H1 (cell line): ENCODE data around the gene LIG4.

Experiments
- CHD2 ChIP-seq: IDR thresholded peaks from 2 replicates; pipeline ENCODE4 v1.6.1; 2012; ENCODE audit warnings: low read length, improper control_type of control experiment
- CTCF ChIP-seq, 3 experiments: IDR thresholded peaks; 1 replicate in 2 of 3; 2 replicates in 1 of 3; pipeline versions ENCODE4 v1.5.1 to v1.6.1; 2011; ENCODE audit warnings: low read length in 3 of 3, mild to moderate bottlenecking in 3 of 3, inconsistent platforms in 2 of 3, low read depth in 1 of 3, moderate library complexity in 1 of 3; ENCODE audit not compliant: insufficient read depth in 1 of 3; ENCODE audit errors: control extremely low read depth in 1 of 3
- EZH2 ChIP-seq: fragments of 200-600 bp; sonication (generic); IDR thresholded peaks from 2 replicates; pipeline ENCODE4 v1.7.1; 2012; ENCODE audit warnings: low read depth, mild to moderate bottlenecking, moderate library complexity, low read length, inconsistent platforms; ENCODE audit not compliant: severe bottlenecking
- JUND ChIP-seq: IDR thresholded peaks from 2 replicates; pipeline ENCODE4 v1.6.1; 2011; ENCODE audit warnings: mild to moderate bottlenecking, improper control_type of control experiment, low read length

- TF ChIP-seq CTCF (IDR thresholded peaks at IDR 0.05; ENCODE audit: control extremely low read depth in 1 of 3, insufficient read depth in 1 of 3, low read depth in 1 of 3, low read length in 3 of 3) = no peak
- TF ChIP-seq CHD2 = no peak
- no peak for TF ChIP-seq EZH2
- no peak for TF ChIP-seq JUND
Observed at GRCh38 chr13:108225440-108225839, 10.1 kb upstream of the LIG4 start.
